GM12874 (cell line): ENCODE results near the gene TMTC2.

ENCODE experiments used
- CTCF ChIP-seq: IDR thresholded peaks from 2 replicates; pipeline ENCODE4 v1.5.1; 2011; ENCODE audit warnings: low read depth, mild to moderate bottlenecking, control low read depth, low read length, moderate library complexity; ENCODE audit not compliant: insufficient read depth

TMTC2 gene

GRCh38 chr12:82930301-82930700 lies 243.6 kb downstream of the TMTC2 start:
- no peak for TF ChIP-seq CTCF

- no peak for TF ChIP-seq CTCF
Measured at GRCh38 chr12:82931349-82932116, 244.8 kb downstream of the TMTC2 start.

GRCh38 chr12:82937151-82937550 lies 250.4 kb downstream of the TMTC2 start:
- TF ChIP-seq CTCF = no peak

- TF ChIP-seq CTCF = no peak
Measured at GRCh38 chr12:82942521-82942920, 255.8 kb downstream of the TMTC2 start.

GRCh38 chr12:82942991-82943401 lies 256.3 kb downstream of the TMTC2 start:
- no peak for TF ChIP-seq CTCF

- no peak for TF ChIP-seq CTCF
Measured at GRCh38 chr12:82948491-82948890, 261.8 kb downstream of the TMTC2 start.

GRCh38 chr12:82950356-82950755 lies 263.6 kb downstream of the TMTC2 start:
- TF ChIP-seq CTCF = no peak
